H1 (cell line): ENCODE data around the gene UCN. TPM values are rescaled to one million over a fixed set of nuclear protein-coding genes. Genes with fewer than 3 reads are reported as not detected.

ENCODE experiments used
- CTCF ChIA-PET: fragments of 300-600 bp; sonication (Branson Sonifier 250); formaldehyde crosslinking; loops from one replicate; lab custom pipeline; 2021; ENCODE audit not compliant: partially characterized antibody; lab: Charles Lee
- POLR2A ChIA-PET: fragments of 300-600 bp; sonication (Branson Sonifier 250); formaldehyde crosslinking; loops from one replicate; lab custom pipeline; 2021; ENCODE audit warnings: inconsistent platforms; ENCODE audit not compliant: partially characterized antibody; lab: Charles Lee
- DNase-seq, 2 experiments: peaks; one replicate each; pipeline versions ENCODE4 v3.0.0 to v3.0.0-alpha.2; 2010 to 2022; ENCODE audit warnings: low spot score in 2 of 2, low read depth in 1 of 2, mixed read lengths in 1 of 2
- FAIRE-seq: peaks from 2 replicates; lab custom pipeline; 2011; peaks lifted over from hg19 to GRCh38; lab: Jason Lieb, UNC
- H2AFZ ChIP-seq: 2 replicates; pipeline ENCODE4 v1.8.1; 2012; ENCODE audit warnings: low read length, inconsistent platforms
- H2AK5ac ChIP-seq: 2 replicates; pipeline ENCODE4 v1.6.1; 2013; ENCODE audit warnings: low read depth, low read length
- H2BK120ac ChIP-seq: replicated peaks from 2 replicates; pipeline ENCODE3; 2013; ENCODE audit warnings: low read depth, low read length, inconsistent platforms
- H2BK12ac ChIP-seq: 2 replicates; pipeline ENCODE4 v1.6.1; 2013; ENCODE audit warnings: low read depth, low read length
- H2BK15ac ChIP-seq: 2 replicates; pipeline ENCODE4 v1.6.1; 2013; ENCODE audit warnings: low read length
- H2BK20ac ChIP-seq: 2 replicates; pipeline ENCODE4 v1.6.1; 2013; ENCODE audit warnings: low read length
- H2BK5ac ChIP-seq: 2 replicates; pipeline ENCODE4 v1.6.1; 2013; ENCODE audit warnings: low read depth, low read length
- H3K14ac ChIP-seq: 2 replicates; pipeline ENCODE4 v1.6.1; 2013; ENCODE audit warnings: inconsistent platforms; ENCODE audit not compliant: insufficient read length
- H3K18ac ChIP-seq: 2 replicates; pipeline ENCODE4 v1.6.1; 2013; ENCODE audit warnings: low read length; ENCODE audit errors: extremely low read depth
- H3K23ac ChIP-seq: 2 replicates; pipeline ENCODE4 v1.6.1; 2013; ENCODE audit warnings: inconsistent platforms; ENCODE audit not compliant: insufficient read length
- H3K23me2 ChIP-seq: 2 replicates; pipeline ENCODE4 v1.6.1; 2013; ENCODE audit warnings: low read depth, low read length
- H3K27ac ChIP-seq: 2 replicates; pipeline ENCODE4 v1.6.1; 2011; ENCODE audit warnings: low read depth, low read length, inconsistent platforms
- H3K27me3 ChIP-seq, 4 experiments: replicated peaks in 1 of 4; 1 replicate in 1 of 4; 2 replicates in 3 of 4; pipeline versions ENCODE4 v1.6.1 to v1.8.1; 2011 to 2013; ENCODE audit warnings: low read length in 3 of 4, mild to moderate bottlenecking in 3 of 4, inconsistent platforms in 2 of 4, mixed read lengths in 2 of 4, moderate library complexity in 1 of 4; ENCODE audit not compliant: control insufficient read depth in 3 of 4, insufficient read depth in 3 of 4; ENCODE audit errors: extremely low read depth in 1 of 4
- H3K36me3 ChIP-seq, 4 experiments: 2 replicates each; pipeline versions ENCODE4 v1.6.1 to v1.8.1; 2011 to 2013; ENCODE audit warnings: mild to moderate bottlenecking in 4 of 4, low read length in 3 of 4, moderate library complexity in 2 of 4, control low read depth in 1 of 4, inconsistent platforms in 1 of 4; ENCODE audit not compliant: insufficient read depth in 4 of 4, control insufficient read depth in 2 of 4
- H3K4ac ChIP-seq: replicated peaks from 2 replicates; pipeline ENCODE3; 2013; ENCODE audit warnings: low read length, low read depth, mixed read lengths, inconsistent platforms; ENCODE audit not compliant: insufficient read length
- H3K4me1 ChIP-seq, 4 experiments: replicated peaks in 1 of 4; 1 replicate in 1 of 4; 2 replicates in 3 of 4; pipeline versions ENCODE4 v1.6.1 to v1.8.1; 2011 to 2013; ENCODE audit warnings: low read length in 3 of 4, inconsistent platforms in 2 of 4, mixed read lengths in 1 of 4; ENCODE audit not compliant: insufficient read depth in 4 of 4, control insufficient read depth in 3 of 4
- H3K4me2 ChIP-seq, 2 experiments: 2 replicates each; pipeline versions ENCODE4 v1.6.1 to v1.8.1; 2011 to 2013; ENCODE audit warnings: low read depth in 2 of 2, low read length in 2 of 2, control low read depth in 1 of 2, inconsistent platforms in 1 of 2, mild to moderate bottlenecking in 1 of 2; ENCODE audit not compliant: insufficient read depth in 1 of 2
- H3K4me3 ChIP-seq, 4 experiments: fragments of 200-600, 300-600 bp in 1 of 4; sonication (generic), shearing (Covaris generic), sonication (Bioruptor Twin) in 1 of 4; 2 replicates each; pipeline versions ENCODE4 v1.5.1 to v1.8.1; 2011 to 2016; ENCODE audit warnings: low read length in 4 of 4, low read depth in 3 of 4, control low read depth in 2 of 4, inconsistent platforms in 2 of 4, mild to moderate bottlenecking in 2 of 4, mixed read lengths in 1 of 4, moderate library complexity in 1 of 4; ENCODE audit not compliant: insufficient read depth in 2 of 4; ENCODE audit errors: extremely low read depth in 1 of 4
- H3K56ac ChIP-seq: replicated peaks from 2 replicates; pipeline ENCODE3; 2013; ENCODE audit warnings: low read depth, mild to moderate bottlenecking, mixed read lengths, low read length, inconsistent platforms; ENCODE audit not compliant: insufficient read length
- H3K79me1 ChIP-seq: 2 replicates; pipeline ENCODE4 v1.6.1; 2013; ENCODE audit warnings: low read depth, low read length, control low read depth
- H3K79me2 ChIP-seq, 2 experiments: 2 replicates each; pipeline versions ENCODE4 v1.6.1 to v1.8.1; 2012 to 2013; ENCODE audit warnings: low read length in 2 of 2, mild to moderate bottlenecking in 2 of 2, inconsistent platforms in 1 of 2; ENCODE audit not compliant: insufficient read depth in 2 of 2, control insufficient read depth in 1 of 2
- H3K9ac ChIP-seq, 4 experiments: replicated peaks in 1 of 4; 1 replicate in 1 of 4; 2 replicates in 3 of 4; pipeline versions ENCODE4 v1.6.1 to v1.8.1; 2011 to 2013; ENCODE audit warnings: low read depth in 3 of 4, low read length in 3 of 4, control low read depth in 2 of 4, mild to moderate bottlenecking in 2 of 4, moderate library complexity in 2 of 4, inconsistent platforms in 1 of 4; ENCODE audit errors: extremely low read depth in 1 of 4
- H3K9me3 ChIP-seq, 2 experiments: 2 replicates each; pipeline versions ENCODE4 v1.6.1 to v1.8.1; 2012 to 2013; ENCODE audit warnings: mild to moderate bottlenecking in 2 of 2, moderate library complexity in 2 of 2, control low read depth in 1 of 2, inconsistent platforms in 1 of 2, low read depth in 1 of 2, low read length in 1 of 2, mixed read lengths in 1 of 2; ENCODE audit not compliant: insufficient read depth in 2 of 2
- H4K20me1 ChIP-seq, 2 experiments: replicated peaks in 1 of 2; 2 replicates each; pipeline versions ENCODE3 to v1.8.1; 2011 to 2013; ENCODE audit warnings: inconsistent platforms in 2 of 2, low read length in 2 of 2, mild to moderate bottlenecking in 1 of 2; ENCODE audit not compliant: insufficient read depth in 2 of 2, control insufficient read depth in 1 of 2
- H4K5ac ChIP-seq: 2 replicates; pipeline ENCODE4 v1.6.1; 2013; ENCODE audit warnings: low read length, low read depth, mixed read lengths, inconsistent platforms; ENCODE audit not compliant: insufficient read length
- H4K8ac ChIP-seq: 2 replicates; pipeline ENCODE4 v1.8.0; 2013; ENCODE audit warnings: mild to moderate bottlenecking, moderate library complexity, low read length, inconsistent platforms; ENCODE audit not compliant: insufficient read depth; ENCODE audit errors: extremely low read depth
- H4K91ac ChIP-seq: replicated peaks from 2 replicates; pipeline ENCODE3; 2013; ENCODE audit warnings: low read length, mixed read lengths, inconsistent platforms; ENCODE audit not compliant: insufficient read length
- CBX8 ChIP-seq: fragments of 300-800, 300-1000 bp; sonication (generic); IDR thresholded peaks from 2 replicates; pipeline ENCODE4 v1.7.1; 2016; ENCODE audit warnings: low read depth, low read length, borderline replicate concordance
- EP300 ChIP-seq, 2 experiments: IDR thresholded peaks; 1 replicate in 1 of 2; 2 replicates in 1 of 2; pipeline ENCODE4 v1.6.1; 2011 to 2012; ENCODE audit warnings: low read depth in 2 of 2, low read length in 2 of 2, mild to moderate bottlenecking in 2 of 2, borderline replicate concordance in 1 of 2, inconsistent platforms in 1 of 2, moderate library complexity in 1 of 2
- KDM5A ChIP-seq: fragments of 200-600 bp; IDR thresholded peaks from 2 replicates; pipeline ENCODE4 v1.7.1; 2012; ENCODE audit warnings: mild to moderate bottlenecking, low read length, inconsistent platforms, mixed read lengths
- MAFK ChIP-seq: IDR thresholded peaks from 2 replicates; pipeline ENCODE4 v1.6.1; 2012; ENCODE audit warnings: low read depth, mild to moderate bottlenecking, improper control_type of control experiment, low read length
- SIX5 ChIP-seq: IDR thresholded peaks from 2 replicates; pipeline ENCODE4 v1.6.1; 2011; ENCODE audit warnings: mild to moderate bottlenecking, low read depth, low read length
- WGBS, 2 experiments: shearing (Covaris generic) in 1 of 2; methylation state at CpG; one replicate each; pipeline versions ENCODE4 v1.1.6 to v1.1.7; 2013 to 2015; ENCODE audit warnings: low lambda C conversion rate in 2 of 2, mixed read lengths in 2 of 2, inconsistent platforms in 1 of 2, low coverage in 1 of 2, missing lambda C conversion rate in 1 of 2; ENCODE audit not compliant: insufficient replicate concordance in 2 of 2, insufficient coverage in 1 of 2, insufficient read length in 1 of 2; ENCODE audit errors: extremely low coverage in 1 of 2, missing lambda C conversion rate in 1 of 2; 5-methylcytosine and 5-hydroxymethylcytosine counted together
- polyA plus RNA-seq, 7 experiments: library from polyadenylated mRNA; depleted of rRNA in 3 of 7; stranded (reverse) in 5 of 7; unstranded in 2 of 7; fragments of >200 nt in 5 of 7; fragments of 200-250 nt in 2 of 7; gene quantifications; 1 replicate in 5 of 7; 2 replicates in 1 of 7; 4 replicates in 1 of 7; pipeline versions ENCODE4 v1.2.1 to v1.2.3, GENCODE V29; 2011 to 2013; ENCODE audit warnings: missing spikeins in 2 of 7, mixed read lengths in 2 of 7
- total RNA-seq: library from RNA; stranded (reverse); fragmentation: NEBNext Ultra II Directional; extraction: Animal tissue kit (Norgen Biotek cat#: 25700); gene quantifications from 2 replicates; pipeline ENCODE4 v1.2.1, GENCODE V29; 2021

Gene UCN
- total and polyA plus RNA-seq, 2 of the 8 experiments (the other 6 are each of a cell fraction or from before 2014, with no cell fraction given), result 0.35 TPM; not detected in 1

GRCh38 chr2:27356056-27356381 is 47.8 kb upstream of the UCN start:
- Histone ChIP-seq H2AFZ (no peak overlapping the region), H3K23me2 (no peaks in the 10 kb centered on the region), H3K27ac (peak overlapping the region; percentile 95), H3K36me3 (no peaks in the 10 kb centered on the region), H3K79me1 (no peaks in the 10 kb centered on the region; the same call in 1 of the 2 replicates), H2BK5ac (peak overlapping the region; percentile 94), H2BK12ac (peak overlapping the region; percentile 73), H3K4me1 (peaks cover 0 to 12% (median 4%) of the 10 kb centered on the region in 4 experiments; a peak in 4 of 7 replicates), H3K79me2 (peaks cover 11 to 63% of the 10 kb centered on the region in 2 experiments; a peak in 3 of 4 replicates), H4K5ac (peak overlapping the region; percentile 85), H3K4ac (no peak overlapping the region), H3K4me3 (peak overlapping the region; percentile 68 to 97 (median 90)), H3K56ac (peak overlapping the region; percentile 77), H3K18ac (peak overlapping the region; percentile 89), H3K4me2 (peak overlapping the region; percentile 63 to 69), H4K91ac (peak overlapping the region; percentile 96), H2BK20ac (no peak overlapping the region), H3K9ac (peak overlapping the region; percentile 61 to 98 (median 96)), H4K8ac (peak overlapping the region; percentile 96; the same call in 1 of the 2 replicates), H3K14ac (no peak overlapping the region), H2BK15ac (no peak overlapping the region), H3K27me3 (no peaks in the 10 kb centered on the region), H3K23ac (no peak overlapping the region), H3K9me3 (no peaks in the 10 kb centered on the region), H4K20me1 (peaks cover 0 to 3% of the 10 kb centered on the region in 2 experiments), H2BK120ac (no peak overlapping the region), H2AK5ac (no peak overlapping the region; the same call in 1 of the 2 replicates)
- TF ChIP-seq CBX8 (no peak), EP300 (IDR thresholded peaks at IDR 0.05; ENCODE audit: borderline replicate concordance in 1 of 2, low read depth in 2 of 2, low read length in 2 of 2) (no peak), MAFK (no peak), SIX5 (no peak), KDM5A (no peak; the same call in 1 of the 2 replicates)
- DNase-seq (peak in 1 of 2 experiments; percentile 69), FAIRE-seq (no peak)
- POLR2A ChIA-PET, result interaction anchor here (0.9 to 9.5 kb wide), 30 partner anchors 8 to 303 kb away, joined by 3 to 135 read pairs (median 5); partner anchors contain the start of genes CAD, EIF2B4, FNDC4 and MPV17
- CTCF ChIA-PET, result no interaction called here
- 2% methylated on average over 12 of the region's 12 CpGs; no CpG with 5 or more reads in 1 of the 2 experiments for WGBS, 2 experiments
